Choroid plexus epithelial cell (primary cell): ENCODE results near the gene NRAP.

Experiments
- DNase-seq: peaks from one replicate; pipeline ENCODE4 v3.0.0-alpha.2; 2010; ENCODE audit warnings: low read depth
- H3K4me3 ChIP-seq: 2 replicates; pipeline ENCODE4 v1.5.1; 2011; ENCODE audit warnings: low read depth, mild to moderate bottlenecking, control low read depth, low read length, moderate library complexity
- TF ChIP-seq, protein P1 (sequence below): conservative IDR thresholded peaks from 2 replicates; pipeline ENCODE4 v1.5.1; 2011; ENCODE audit warnings: low read depth, mild to moderate bottlenecking, control low read depth, inconsistent platforms, low read length, moderate library complexity

NRAP gene

GRCh38 chr10:113618338-113618737, 45.5 kb downstream of the NRAP start:
- DNase-seq, result no peak
- no peak overlapping the region for H3K4me3 ChIP-seq
- TF ChIP-seq, protein P1, sequence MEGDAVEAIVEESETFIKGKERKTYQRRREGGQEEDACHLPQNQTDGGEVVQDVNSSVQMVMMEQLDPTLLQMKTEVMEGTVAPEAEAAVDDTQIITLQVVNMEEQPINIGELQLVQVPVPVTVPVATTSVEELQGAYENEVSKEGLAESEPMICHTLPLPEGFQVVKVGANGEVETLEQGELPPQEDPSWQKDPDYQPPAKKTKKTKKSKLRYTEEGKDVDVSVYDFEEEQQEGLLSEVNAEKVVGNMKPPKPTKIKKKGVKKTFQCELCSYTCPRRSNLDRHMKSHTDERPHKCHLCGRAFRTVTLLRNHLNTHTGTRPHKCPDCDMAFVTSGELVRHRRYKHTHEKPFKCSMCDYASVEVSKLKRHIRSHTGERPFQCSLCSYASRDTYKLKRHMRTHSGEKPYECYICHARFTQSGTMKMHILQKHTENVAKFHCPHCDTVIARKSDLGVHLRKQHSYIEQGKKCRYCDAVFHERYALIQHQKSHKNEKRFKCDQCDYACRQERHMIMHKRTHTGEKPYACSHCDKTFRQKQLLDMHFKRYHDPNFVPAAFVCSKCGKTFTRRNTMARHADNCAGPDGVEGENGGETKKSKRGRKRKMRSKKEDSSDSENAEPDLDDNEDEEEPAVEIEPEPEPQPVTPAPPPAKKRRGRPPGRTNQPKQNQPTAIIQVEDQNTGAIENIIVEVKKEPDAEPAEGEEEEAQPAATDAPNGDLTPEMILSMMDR, result no peak

DNA sequence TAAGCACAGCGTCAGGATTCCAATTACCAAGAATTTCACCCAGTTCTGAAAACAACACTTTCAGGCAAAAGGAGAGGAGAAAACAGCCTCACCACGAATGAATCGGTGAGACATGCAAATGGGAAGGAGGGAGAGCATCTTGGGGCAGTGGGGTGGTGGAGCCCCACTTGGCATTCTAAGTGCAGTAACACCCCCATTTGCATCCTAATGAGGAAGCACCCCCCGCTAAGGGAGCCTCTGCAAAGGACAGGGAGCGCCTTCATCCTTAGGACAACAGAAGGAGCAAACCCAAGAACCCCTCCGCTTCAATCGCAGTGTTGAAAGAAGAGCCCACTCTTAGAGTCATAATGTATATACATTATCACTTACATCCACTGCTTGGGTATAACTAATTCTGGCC, 46.8 kb downstream of the NRAP start:
- DNase-seq, result no peak
- H3K4me3 ChIP-seq, result no peak overlapping the region
- TF ChIP-seq, protein P1, result no peak

- H3K4me3 ChIP-seq, result no peak overlapping the region
- peak; percentile 20 for DNase-seq
- TF ChIP-seq, protein P1, result peak; percentile 52
These were observed 47.4 kb downstream of the NRAP start for GRCh38 chr10:113616244-113617074.

DNA sequence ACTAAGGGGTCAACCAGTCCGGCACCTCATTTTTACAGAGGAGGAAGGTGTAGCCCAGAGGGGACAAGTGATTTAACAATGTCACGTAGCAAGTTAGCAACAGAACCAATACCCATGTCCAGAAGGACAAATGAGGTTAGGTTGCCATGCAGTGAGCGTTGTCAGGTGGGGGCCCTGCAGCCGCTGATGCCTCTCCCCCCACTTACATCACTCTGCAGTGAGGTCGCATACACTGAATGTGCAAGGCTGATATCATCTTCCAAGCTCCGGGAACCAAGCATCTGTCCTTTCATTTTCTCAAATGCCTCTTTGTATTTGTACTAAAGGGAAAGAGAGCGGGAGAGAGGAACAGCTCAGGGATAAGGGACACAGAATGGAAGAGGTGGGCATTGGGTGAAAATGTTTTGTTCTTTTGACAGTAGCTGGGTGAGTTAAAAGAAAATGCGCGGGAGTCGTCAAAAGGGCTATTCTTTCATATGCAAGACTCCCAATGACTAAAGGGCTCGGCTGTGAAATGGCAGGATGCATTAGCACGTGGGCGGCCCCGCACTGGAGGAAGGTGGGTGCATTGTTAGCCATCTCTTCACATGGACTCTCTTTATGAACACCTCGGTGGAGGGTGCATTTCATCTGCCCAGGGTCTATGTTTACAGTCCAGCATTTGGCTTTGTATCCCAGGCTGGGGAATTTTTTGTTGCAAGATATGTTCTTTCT, 49.7 kb downstream of the NRAP start:
- DNase-seq, result no peak
- no peak overlapping the region for H3K4me3 ChIP-seq
- TF ChIP-seq, protein P1, result no peak

DNA sequence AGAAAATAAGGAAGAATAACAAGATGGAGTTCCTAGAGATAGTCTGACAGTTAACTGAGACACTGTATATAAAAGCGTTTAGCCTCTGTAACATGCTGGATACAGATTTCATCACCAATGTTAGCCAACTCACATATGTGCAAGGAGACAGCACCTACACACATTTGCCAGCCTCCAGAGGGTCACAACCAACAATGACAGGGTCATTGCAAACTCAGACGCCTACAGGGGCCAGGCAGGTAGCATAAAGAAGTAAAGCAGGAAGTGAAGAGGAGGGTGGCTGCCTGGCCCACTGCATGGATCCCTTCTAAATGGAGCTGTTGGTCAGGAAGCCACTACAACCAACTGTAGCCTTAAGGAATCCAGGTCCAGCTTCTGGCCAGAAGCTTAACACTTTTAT, 50.4 kb downstream of the NRAP start:
- DNase-seq, result no peak
- TF ChIP-seq, protein P1, result no peak
- H3K4me3 ChIP-seq, result no peak overlapping the region

DNA sequence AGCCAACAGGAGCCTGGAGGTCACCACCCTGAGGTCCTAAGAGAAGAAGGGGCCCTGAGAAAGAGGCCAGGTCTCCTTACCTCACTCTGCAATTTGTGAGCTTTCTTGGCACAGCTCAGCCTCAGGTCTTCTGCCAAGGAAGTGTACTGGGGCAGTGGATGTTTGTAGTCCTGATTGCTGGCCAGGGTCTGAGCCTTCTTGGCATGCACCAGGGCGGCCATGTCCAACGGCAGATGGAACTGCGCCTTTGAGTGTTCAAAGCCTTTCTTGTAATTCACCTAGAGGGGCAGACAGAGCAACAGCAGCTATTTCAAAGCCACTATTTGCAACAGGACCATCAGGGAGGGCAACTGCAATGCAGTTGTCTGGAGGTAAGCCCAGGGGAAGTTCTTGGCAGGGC, 51.7 kb downstream of the NRAP start:
- no peak for DNase-seq
- TF ChIP-seq, protein P1, result no peak

More for the DNA sequence above, 51.7 kb downstream of the NRAP start:
- H3K4me3 ChIP-seq, result no peak overlapping the region
